SK-N-SH (cell line): Measurements from ENCODE around the gene ANO9. TPM values are rescaled to one million over a fixed set of nuclear protein-coding genes. Genes with fewer than 3 reads are reported as not detected.

Source experiments
- CTCF ChIA-PET: fragments of 300-600, 350-600 bp; formaldehyde crosslinking; extraction: SDS; loops from one replicate; lab custom pipeline; 2021; lab: Yijun Ruan, JAX
- POLR2A ChIA-PET: fragments of 350-600 bp; sonication (Branson Sonifier 250); formaldehyde crosslinking; extraction: SDS; loops from one replicate; lab custom pipeline; 2020; ENCODE audit warnings: antibody characterized with exemption, inconsistent platforms; lab: Yijun Ruan, JAX
- DNase-seq: peaks from one replicate; pipeline ENCODE4 v3.0.0; 2012
- H2AFZ ChIP-seq: fragments of 200-600 bp; sonication (generic); 2 replicates; pipeline ENCODE4 v1.8.1; 2016; ENCODE audit warnings: antibody characterized with exemption, mild to moderate bottlenecking, low read depth
- H3F3A ChIP-seq: fragments of 200-600 bp; sonication (generic); replicated peaks from 2 replicates; pipeline ENCODE3; 2016; ENCODE audit warnings: antibody characterized with exemption, mild to moderate bottlenecking; ENCODE audit not compliant: insufficient read depth
- H3K27ac ChIP-seq, 2 experiments: fragments of 200-500 bp in 1 of 2; fragments of 200-600 bp in 1 of 2; sonication (Bioruptor generic) in 1 of 2; sonication (generic), shearing (Covaris generic) in 1 of 2; 2 replicates each; pipeline versions ENCODE4 v1.5.1 to v1.6.1; 2014 to 2016; ENCODE audit warnings: low read depth in 2 of 2, inconsistent platforms in 1 of 2, low read length in 1 of 2, mild to moderate bottlenecking in 1 of 2, mixed read lengths in 1 of 2
- H3K27me3 ChIP-seq: fragments of 200-600 bp; sonication (generic), shearing (Covaris generic); 2 replicates; pipeline ENCODE4 v1.6.1; 2016; ENCODE audit warnings: mixed run types; ENCODE audit not compliant: insufficient read depth
- H3K36me3 ChIP-seq, 2 experiments: fragments of 200-500 bp in 1 of 2; fragments of 200-600 bp in 1 of 2; sonication (Bioruptor generic) in 1 of 2; sonication (generic) in 1 of 2; replicated peaks in 1 of 2; 2 replicates each; pipeline versions ENCODE3 to v1.5.1; 2014 to 2016; ENCODE audit warnings: low read length in 1 of 2, mild to moderate bottlenecking in 1 of 2; ENCODE audit not compliant: insufficient read depth in 2 of 2, control insufficient read depth in 1 of 2
- H3K4me1 ChIP-seq, 2 experiments: fragments of 200-500 bp in 1 of 2; fragments of 200-600 bp in 1 of 2; sonication (Bioruptor generic) in 1 of 2; sonication (generic), shearing (Covaris generic) in 1 of 2; 2 replicates each; pipeline versions ENCODE4 v1.5.1 to v1.6.1; 2014 to 2016; ENCODE audit warnings: low read depth in 1 of 2, low read length in 1 of 2, mixed run types in 1 of 2; ENCODE audit not compliant: insufficient read depth in 2 of 2, control insufficient read depth in 1 of 2
- H3K4me2 ChIP-seq: fragments of 200-600 bp; sonication (generic), shearing (Covaris generic); 2 replicates; pipeline ENCODE4 v1.6.1; 2017; ENCODE audit warnings: mixed run types
- H3K4me3 ChIP-seq, 2 experiments: fragments of 200-500 bp in 1 of 2; fragments of 200-600 bp in 1 of 2; sonication (Bioruptor generic) in 1 of 2; sonication (generic), shearing (Covaris generic) in 1 of 2; 2 replicates each; pipeline versions ENCODE4 v1.5.1 to v1.8.1; 2014 to 2016; ENCODE audit warnings: low read depth in 2 of 2, inconsistent platforms in 1 of 2, low read length in 1 of 2, mild to moderate bottlenecking in 1 of 2, mixed read lengths in 1 of 2, moderate library complexity in 1 of 2
- H3K79me2 ChIP-seq: fragments of 200-600 bp; sonication (generic); 2 replicates; pipeline ENCODE4 v1.8.1; 2017; ENCODE audit warnings: mild to moderate bottlenecking; ENCODE audit not compliant: insufficient read depth
- H3K9ac ChIP-seq: fragments of 200-600 bp; sonication (generic); 2 replicates; pipeline ENCODE4 v1.6.1; 2017; ENCODE audit warnings: mixed run types
- H3K9me2 ChIP-seq: fragments of 200-600 bp; sonication (generic); 2 replicates; pipeline ENCODE4 v1.6.1; 2017; ENCODE audit warnings: mixed run types
- H3K9me3 ChIP-seq: fragments of 200-600 bp; sonication (generic); 2 replicates; pipeline ENCODE4 v1.6.1; 2017; ENCODE audit warnings: mixed run types, mild to moderate bottlenecking, moderate library complexity
- H4K20me1 ChIP-seq: fragments of 200-600 bp; sonication (generic); 2 replicates; pipeline ENCODE4 v1.6.1; 2017; ENCODE audit warnings: mild to moderate bottlenecking, mixed run types; ENCODE audit not compliant: insufficient read depth
- CHD2 ChIP-seq: fragments of 150-350 bp; IDR thresholded peaks from 2 replicates; pipeline ENCODE4 v1.6.1; 2018; ENCODE audit warnings: low read length; ENCODE audit not compliant: partially characterized antibody
- ELF1 ChIP-seq: IDR thresholded peaks from 2 replicates; pipeline ENCODE4 v1.4.0; 2012
- EP300 ChIP-seq, 2 experiments: IDR thresholded peaks; 2 replicates each; pipeline versions ENCODE4 v1.4.0 to v1.6.1; 2012; ENCODE audit warnings: borderline replicate concordance in 1 of 2, low read depth in 1 of 2, low read length in 1 of 2
- FOSL2 ChIP-seq: IDR thresholded peaks from 2 replicates; pipeline ENCODE4 v1.4.0; 2012; ENCODE audit warnings: low read depth, mild to moderate bottlenecking, moderate library complexity, borderline replicate concordance
- FOXM1 ChIP-seq: IDR thresholded peaks from 2 replicates; pipeline ENCODE4 v1.4.0; 2012; ENCODE audit warnings: low read depth, mild to moderate bottlenecking
- MEF2A ChIP-seq: IDR thresholded peaks from 2 replicates; pipeline ENCODE4 v1.4.0; 2012; ENCODE audit warnings: low read depth, borderline replicate concordance
- MXI1 ChIP-seq: IDR thresholded peaks from 2 replicates; pipeline ENCODE4 v1.6.1; 2012; ENCODE audit warnings: mild to moderate bottlenecking, low read depth, low read length, improper control_type of control experiment
- RXRA ChIP-seq: IDR thresholded peaks from 2 replicates; pipeline ENCODE4 v1.4.0; 2012; ENCODE audit warnings: low read depth, mild to moderate bottlenecking, borderline replicate concordance
- SIN3A ChIP-seq: IDR thresholded peaks from 2 replicates; pipeline ENCODE4 v1.6.1; 2012; ENCODE audit warnings: low read depth, mild to moderate bottlenecking, low read length, moderate library complexity, borderline replicate concordance
- YY1 ChIP-seq: IDR thresholded peaks from 2 replicates; pipeline ENCODE4 v1.4.0; 2012; ENCODE audit warnings: low read depth, mild to moderate bottlenecking
- WGBS: methylation state at CpG from one replicate; pipeline ENCODE4 v1.1.6; 2017; ENCODE audit warnings: low lambda C conversion rate; 5-methylcytosine and 5-hydroxymethylcytosine counted together
- polyA plus RNA-seq, 3 experiments: library from polyadenylated mRNA; depleted of rRNA; stranded (reverse); fragments of >200 nt; gene quantifications; 2 replicates each; pipeline ENCODE4 v1.2.3, GENCODE V29; 2012
- TF ChIP-seq, protein P1 (sequence below): fragments of 150-350 bp; IDR thresholded peaks from 2 replicates; pipeline ENCODE4 v1.6.1; 2016; ENCODE audit warnings: mild to moderate bottlenecking, low read depth, low read length
- TF ChIP-seq, protein P2 (sequence below): fragments of 200-600 bp; sonication (generic); IDR thresholded peaks from 2 replicates; pipeline ENCODE4 v1.6.1; 2017; ENCODE audit warnings: antibody characterized with exemption, mild to moderate bottlenecking, moderate library complexity
- TF ChIP-seq, protein P3 (sequence below): IDR thresholded peaks from 2 replicates; pipeline ENCODE4 v1.4.0; 2012; ENCODE audit warnings: low read depth, borderline replicate concordance

The ANO9 gene
- polyA plus RNA-seq, 1 of the 3 experiments (the other 2 are of a cell fraction) = 0.12 TPM

DNA sequence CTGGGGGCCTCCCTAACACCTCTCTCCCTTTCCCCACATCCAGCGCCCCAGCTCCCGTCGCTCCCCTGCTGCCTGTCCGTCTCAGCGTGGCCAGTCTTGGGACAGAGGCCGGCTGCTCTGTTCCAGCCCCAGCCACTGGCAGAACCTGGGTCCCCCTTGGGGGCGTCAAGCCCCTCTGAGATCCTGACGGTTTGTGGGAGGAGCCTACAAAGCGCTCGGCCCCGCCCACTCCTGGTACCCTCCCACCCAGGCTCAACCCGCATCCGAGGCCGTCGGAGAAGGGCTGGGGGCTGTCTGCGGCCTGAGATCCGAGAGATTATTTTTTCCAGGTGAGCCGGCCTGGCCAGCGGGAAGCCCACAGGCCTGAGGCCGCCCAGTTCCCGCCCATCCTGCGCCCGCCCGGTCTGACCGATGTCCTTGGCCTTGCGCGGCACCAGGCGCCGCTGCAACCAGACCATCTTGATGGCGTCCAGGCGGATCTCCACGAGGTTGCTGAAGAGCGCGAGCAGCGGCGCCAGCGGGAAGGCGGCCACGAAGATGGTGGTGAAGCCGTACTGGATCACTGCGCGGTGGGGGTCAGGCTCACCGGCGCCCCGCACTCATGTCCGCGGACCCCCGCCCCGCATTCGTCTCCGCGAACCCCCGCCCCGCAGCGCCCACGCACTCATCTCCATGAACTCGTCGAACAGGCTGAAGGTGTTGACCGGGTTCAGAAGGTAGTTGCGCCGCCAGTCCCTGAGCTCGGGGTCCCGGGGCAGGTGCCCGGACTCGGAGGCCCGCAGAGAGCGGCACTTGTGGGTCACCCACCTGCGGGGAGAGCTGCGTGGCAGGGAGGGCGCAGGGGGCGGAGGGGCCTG, 21.5 kb downstream of the ANO9 start:
- no peaks in the 10 kb centered on the region for H3F3A ChIP-seq
- no peaks in the 10 kb centered on the region for H3K9me3 ChIP-seq
- no peak for DNase-seq
- H2AFZ ChIP-seq = no peak overlapping the region
- TF ChIP-seq CHD2 (no peak), FOSL2 (no peak), MXI1 (no peak), ELF1 (no peak), MEF2A (no peak), SIN3A (no peak), RXRA (no peak), YY1 (no peak), FOXM1 (no peak), EP300 (IDR thresholded peaks at IDR 0.05; ENCODE audit: borderline replicate concordance in 1 of 2, low read depth in 1 of 2, low read length in 1 of 2) (no peak)
- TF ChIP-seq, protein P1, sequence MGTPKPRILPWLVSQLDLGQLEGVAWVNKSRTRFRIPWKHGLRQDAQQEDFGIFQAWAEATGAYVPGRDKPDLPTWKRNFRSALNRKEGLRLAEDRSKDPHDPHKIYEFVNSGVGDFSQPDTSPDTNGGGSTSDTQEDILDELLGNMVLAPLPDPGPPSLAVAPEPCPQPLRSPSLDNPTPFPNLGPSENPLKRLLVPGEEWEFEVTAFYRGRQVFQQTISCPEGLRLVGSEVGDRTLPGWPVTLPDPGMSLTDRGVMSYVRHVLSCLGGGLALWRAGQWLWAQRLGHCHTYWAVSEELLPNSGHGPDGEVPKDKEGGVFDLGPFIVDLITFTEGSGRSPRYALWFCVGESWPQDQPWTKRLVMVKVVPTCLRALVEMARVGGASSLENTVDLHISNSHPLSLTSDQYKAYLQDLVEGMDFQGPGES = no peak
- TF ChIP-seq, protein P2, sequence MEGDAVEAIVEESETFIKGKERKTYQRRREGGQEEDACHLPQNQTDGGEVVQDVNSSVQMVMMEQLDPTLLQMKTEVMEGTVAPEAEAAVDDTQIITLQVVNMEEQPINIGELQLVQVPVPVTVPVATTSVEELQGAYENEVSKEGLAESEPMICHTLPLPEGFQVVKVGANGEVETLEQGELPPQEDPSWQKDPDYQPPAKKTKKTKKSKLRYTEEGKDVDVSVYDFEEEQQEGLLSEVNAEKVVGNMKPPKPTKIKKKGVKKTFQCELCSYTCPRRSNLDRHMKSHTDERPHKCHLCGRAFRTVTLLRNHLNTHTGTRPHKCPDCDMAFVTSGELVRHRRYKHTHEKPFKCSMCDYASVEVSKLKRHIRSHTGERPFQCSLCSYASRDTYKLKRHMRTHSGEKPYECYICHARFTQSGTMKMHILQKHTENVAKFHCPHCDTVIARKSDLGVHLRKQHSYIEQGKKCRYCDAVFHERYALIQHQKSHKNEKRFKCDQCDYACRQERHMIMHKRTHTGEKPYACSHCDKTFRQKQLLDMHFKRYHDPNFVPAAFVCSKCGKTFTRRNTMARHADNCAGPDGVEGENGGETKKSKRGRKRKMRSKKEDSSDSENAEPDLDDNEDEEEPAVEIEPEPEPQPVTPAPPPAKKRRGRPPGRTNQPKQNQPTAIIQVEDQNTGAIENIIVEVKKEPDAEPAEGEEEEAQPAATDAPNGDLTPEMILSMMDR = no peak
- TF ChIP-seq, protein P3, sequence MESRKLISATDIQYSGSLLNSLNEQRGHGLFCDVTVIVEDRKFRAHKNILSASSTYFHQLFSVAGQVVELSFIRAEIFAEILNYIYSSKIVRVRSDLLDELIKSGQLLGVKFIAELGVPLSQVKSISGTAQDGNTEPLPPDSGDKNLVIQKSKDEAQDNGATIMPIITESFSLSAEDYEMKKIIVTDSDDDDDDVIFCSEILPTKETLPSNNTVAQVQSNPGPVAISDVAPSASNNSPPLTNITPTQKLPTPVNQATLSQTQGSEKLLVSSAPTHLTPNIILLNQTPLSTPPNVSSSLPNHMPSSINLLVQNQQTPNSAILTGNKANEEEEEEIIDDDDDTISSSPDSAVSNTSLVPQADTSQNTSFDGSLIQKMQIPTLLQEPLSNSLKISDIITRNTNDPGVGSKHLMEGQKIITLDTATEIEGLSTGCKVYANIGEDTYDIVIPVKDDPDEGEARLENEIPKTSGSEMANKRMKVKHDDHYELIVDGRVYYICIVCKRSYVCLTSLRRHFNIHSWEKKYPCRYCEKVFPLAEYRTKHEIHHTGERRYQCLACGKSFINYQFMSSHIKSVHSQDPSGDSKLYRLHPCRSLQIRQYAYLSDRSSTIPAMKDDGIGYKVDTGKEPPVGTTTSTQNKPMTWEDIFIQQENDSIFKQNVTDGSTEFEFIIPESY = no peak
- H3K4me2 ChIP-seq = no peak overlapping the region
- POLR2A ChIA-PET = no interaction called here
- H3K9me2 ChIP-seq = no peaks in the 10 kb centered on the region
- H3K4me3 ChIP-seq = no peak overlapping the region
- no peak overlapping the region for H3K9ac ChIP-seq
- H3K4me1 ChIP-seq = peaks cover 0 to 7% of the 10 kb centered on the region in 2 experiments; a peak in 1 of 4 replicates
- H3K79me2 ChIP-seq = no peaks in the 10 kb centered on the region
- H3K27ac ChIP-seq = no peak overlapping the region
- peaks cover 27% of the 10 kb centered on the region for H3K27me3 ChIP-seq
- CTCF ChIA-PET = no interaction called here
- no peaks in the 10 kb centered on the region for H4K20me1 ChIP-seq
- no peaks in the 10 kb centered on the region for H3K36me3 ChIP-seq
- 87% methylated on average over 51 of the region's 71 CpGs for WGBS
